PC-9 (cell line): Measurements from ENCODE around the gene NBPF4.
"Not testable (repeated sequence)": the region's sequence is repeated elsewhere in the genome, so short reads cannot be mapped to it uniquely, and the experiment has no call there.

ENCODE experiments used
- EZH2 ChIP-seq: fragments of 200-600 bp; sonication (generic); IDR thresholded peaks from 2 replicates; pipeline ENCODE4 v1.8.0; 2017; ENCODE audit warnings: antibody characterized with exemption, low read depth
- TF ChIP-seq, protein P1 (sequence below): fragments of 200-600 bp; sonication (generic); conservative IDR thresholded peaks from 2 replicates; pipeline ENCODE4 v1.6.1; 2017; ENCODE audit warnings: mixed run types, antibody characterized with exemption, mild to moderate bottlenecking, moderate library complexity

DNA sequence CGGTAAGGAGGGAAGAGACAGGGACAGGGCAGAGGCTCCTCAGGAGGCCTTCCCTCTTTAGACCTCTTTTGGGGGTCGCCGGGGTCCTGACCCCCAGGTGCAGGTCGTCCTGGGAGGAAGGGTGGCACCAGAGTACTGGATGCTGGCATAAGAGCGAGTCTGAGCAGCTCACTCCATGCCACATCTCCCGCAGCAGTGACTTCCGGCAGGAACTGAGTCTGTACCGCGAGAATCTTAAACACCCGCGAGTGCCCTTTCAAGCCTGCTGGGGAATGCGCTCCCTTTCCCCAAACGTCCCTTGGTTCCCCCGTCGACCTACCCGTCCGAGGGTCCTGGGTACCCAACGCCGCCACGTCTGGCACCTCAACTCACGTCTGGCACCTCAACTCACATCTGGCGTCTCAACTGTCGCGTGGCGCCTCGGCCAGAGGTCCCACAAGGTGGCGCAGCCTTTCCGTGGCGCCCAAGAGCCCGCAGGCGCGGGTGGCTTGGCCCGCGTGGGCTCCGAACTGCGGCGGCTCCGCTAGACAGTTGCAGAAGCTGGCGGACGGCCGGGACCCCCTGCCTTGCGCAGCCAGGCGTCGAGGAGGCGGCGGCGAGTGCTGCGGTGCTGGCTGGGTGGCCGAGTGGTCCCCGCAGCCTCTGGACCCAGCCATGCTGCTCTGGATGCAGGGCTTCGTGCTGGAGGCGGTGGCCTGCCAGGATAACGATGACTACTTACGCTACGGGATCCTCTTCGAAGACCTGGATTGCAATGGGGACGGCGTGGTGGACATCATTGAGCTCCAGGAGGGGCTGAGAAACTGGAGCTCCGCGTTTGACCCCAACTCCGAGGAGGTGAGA lies 28.8 kb upstream of the NBPF4 start:
- TF ChIP-seq, protein P1, sequence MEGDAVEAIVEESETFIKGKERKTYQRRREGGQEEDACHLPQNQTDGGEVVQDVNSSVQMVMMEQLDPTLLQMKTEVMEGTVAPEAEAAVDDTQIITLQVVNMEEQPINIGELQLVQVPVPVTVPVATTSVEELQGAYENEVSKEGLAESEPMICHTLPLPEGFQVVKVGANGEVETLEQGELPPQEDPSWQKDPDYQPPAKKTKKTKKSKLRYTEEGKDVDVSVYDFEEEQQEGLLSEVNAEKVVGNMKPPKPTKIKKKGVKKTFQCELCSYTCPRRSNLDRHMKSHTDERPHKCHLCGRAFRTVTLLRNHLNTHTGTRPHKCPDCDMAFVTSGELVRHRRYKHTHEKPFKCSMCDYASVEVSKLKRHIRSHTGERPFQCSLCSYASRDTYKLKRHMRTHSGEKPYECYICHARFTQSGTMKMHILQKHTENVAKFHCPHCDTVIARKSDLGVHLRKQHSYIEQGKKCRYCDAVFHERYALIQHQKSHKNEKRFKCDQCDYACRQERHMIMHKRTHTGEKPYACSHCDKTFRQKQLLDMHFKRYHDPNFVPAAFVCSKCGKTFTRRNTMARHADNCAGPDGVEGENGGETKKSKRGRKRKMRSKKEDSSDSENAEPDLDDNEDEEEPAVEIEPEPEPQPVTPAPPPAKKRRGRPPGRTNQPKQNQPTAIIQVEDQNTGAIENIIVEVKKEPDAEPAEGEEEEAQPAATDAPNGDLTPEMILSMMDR: not testable (repeated sequence)
- TF ChIP-seq EZH2: not testable (repeated sequence)
